Heart right ventricle (tissue), 16 donors: ENCODE measurements around the gene TTC39B. TPM values are rescaled to one million over a fixed set of nuclear protein-coding genes. Genes with fewer than 3 reads are reported as not detected.

Source experiments
- ATAC-seq, 8 donors: fragments of 200-7000 bp; cut with Tn5 transposase; one replicate each; pipeline ENCODE4 v1.9.1; 2020; ENCODE audit warnings: mild to moderate bottlenecking in 8 of 8, moderate library complexity in 8 of 8, moderate number of reproducible peaks in 1 of 8
- DNase-seq, 2 donors: peaks; one replicate each; pipeline ENCODE4 v3.0.0-alpha.2; 2020
- H3K27ac ChIP-seq, 10 donors: fragments of 200-600 bp; sonication (generic) in 2 of 10; one replicate each; pipeline versions ENCODE4 v1.5.0 to v1.8.0; 2020 to 2022; ENCODE audit warnings: mild to moderate bottlenecking in 3 of 10
- H3K27me3 ChIP-seq, 7 donors: fragments of 200-600 bp; one replicate each; pipeline ENCODE4 v1.8.0; 2021 to 2022; ENCODE audit warnings: mild to moderate bottlenecking in 2 of 7
- H3K36me3 ChIP-seq, 9 donors: fragments of 200-600 bp; sonication (generic) in 1 of 9; one replicate each; pipeline versions ENCODE4 v1.5.0 to v1.8.0; 2020 to 2022; ENCODE audit warnings: mild to moderate bottlenecking in 2 of 9
- H3K4me1 ChIP-seq, 9 donors: fragments of 200-600 bp; sonication (generic) in 1 of 9; one replicate each; pipeline versions ENCODE4 v1.5.0 to v1.8.0; 2020 to 2022; ENCODE audit warnings: mild to moderate bottlenecking in 4 of 9
- H3K4me3 ChIP-seq, 10 donors: fragments of 200-600 bp; sonication (generic) in 2 of 10; one replicate each; pipeline versions ENCODE4 v1.5.0 to v1.8.0; 2020 to 2022; ENCODE audit warnings: mild to moderate bottlenecking in 7 of 10, moderate library complexity in 2 of 10
- H3K9me3 ChIP-seq, 11 donors: fragments of 200-600 bp in 10 of 11; sonication (generic) in 2 of 11; one replicate each; pipeline versions ENCODE4 v1.5.0 to v1.8.0; 2013 to 2022; ENCODE audit warnings: mild to moderate bottlenecking in 2 of 11, control low read depth in 1 of 11, moderate library complexity in 1 of 11
- WGBS, 2 donors: extraction: QIAGEN DNeasy Blood & Tissue Kit; methylation state at CpG; one replicate each; pipeline ENCODE4 v1.1.7; 2013; ENCODE audit warnings: inconsistent platforms in 1 of 2; 5-methylcytosine and 5-hydroxymethylcytosine counted together
- intact Hi-C, 10 donors: fragments of 100-400 bp; cut with DNase I; formaldehyde crosslinking; loops; one replicate each; pipeline versions ENCODE4 v1.11.1 to v1.14.2; 2022
- polyA plus RNA-seq, 2 donors: library from polyadenylated mRNA; stranded (reverse); fragments of 200-250 nt; gene quantifications; one replicate each; pipeline ENCODE4 v1.2.3, GENCODE V29; 2013
- total RNA-seq, 10 donors: library from RNA; stranded (reverse); fragmentation: NEBNext Ultra II Directional in 3 of 10; extraction: Animal tissue kit (Norgen Biotek cat#: 25700) in 3 of 10; gene quantifications; one replicate each; pipeline versions ENCODE4 v1.2.1 to v1.2.4, GENCODE V29; 2021 to 2023
- TF ChIP-seq, protein P1 (sequence below), 9 donors: fragments of 200-600 bp; sonication (generic) in 2 of 9; IDR thresholded peaks; one replicate each; pipeline versions ENCODE4 v1.5.0 to v1.8.0; 2021 to 2022; ENCODE audit warnings: antibody characterized with exemption in 9 of 9, mild to moderate bottlenecking in 5 of 9, moderate library complexity in 1 of 9
- donor health status: Arrhythmogenic right ventricular cardiomyopathy.
- donor health status: ischemic (EF 13 %, LVEDD 7.1; RV severe dilation, severe dysfunction).
- donor health status: healthy with polysubstance abuse.
- donor health status: DM: no; HTN: yes; CAD: no.
- donor health status: DM: no; HTN: no; CAD: no.
- donor health status: ischemic (EF 25% LVEDD 6.9; RV normal size, moderate dysfunction).
- donor health status: ischemic (EF 25% LVEDD 5.7; RV mildly dilated, moderate dysfunction).
- donor health status: healthy.
- donor health status: DM: yes; HTN: yes; CAD: no.
- donor health status: Ischemic cardiomyopathy.
- donor health status: ischemic (EF 35%, LVEDD 5.7; RV mildly dilated, moderate dysfunction).
- donor health status: nonischemic (EF 11% LVEDD 7.7; RV severe dilation, severe dysfunction).
- donor health status: DM: yes; HTN: yes; CAD: no.
- donor health status: PGD.
- donor health status: ischemic (EF 29% LVEDD 5.4; RV normal size, mild dysfunction).
- donor health status: nonischemic (EF 23%, LVEDD 6.1; RV moderate dilation, normal function).

Gene TTC39B
- total and polyA plus RNA-seq, 12 donors: 0.52 to 4.3 (median 1.5) TPM

DNA sequence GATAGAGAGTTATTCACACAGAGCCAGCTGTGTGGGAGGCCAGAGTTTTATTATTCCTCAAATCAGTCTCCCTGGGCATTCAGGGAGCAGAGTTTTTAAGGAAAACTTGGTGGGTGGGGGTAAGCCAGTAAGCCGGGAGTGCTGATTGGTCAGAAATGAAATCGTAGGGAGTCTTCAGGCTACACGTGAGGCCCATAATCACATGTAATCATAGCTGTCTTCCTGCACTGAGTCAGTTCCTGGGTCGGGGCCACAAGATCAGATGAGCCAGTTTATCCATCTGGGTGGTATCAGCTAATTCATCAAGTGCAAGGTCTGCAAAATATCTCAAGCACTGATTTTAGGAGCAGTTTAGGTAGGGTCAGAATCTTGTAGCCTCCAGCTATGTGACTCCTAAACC lies 10.8 kb upstream of the TTC39B start:
- H3K4me1 ChIP-seq: no peaks in the 10 kb centered on the region
- H3K9me3 ChIP-seq: peaks cover 0 to 2% (median 0%) of the 10 kb centered on the region in 11 donors
- TF ChIP-seq, protein P1, sequence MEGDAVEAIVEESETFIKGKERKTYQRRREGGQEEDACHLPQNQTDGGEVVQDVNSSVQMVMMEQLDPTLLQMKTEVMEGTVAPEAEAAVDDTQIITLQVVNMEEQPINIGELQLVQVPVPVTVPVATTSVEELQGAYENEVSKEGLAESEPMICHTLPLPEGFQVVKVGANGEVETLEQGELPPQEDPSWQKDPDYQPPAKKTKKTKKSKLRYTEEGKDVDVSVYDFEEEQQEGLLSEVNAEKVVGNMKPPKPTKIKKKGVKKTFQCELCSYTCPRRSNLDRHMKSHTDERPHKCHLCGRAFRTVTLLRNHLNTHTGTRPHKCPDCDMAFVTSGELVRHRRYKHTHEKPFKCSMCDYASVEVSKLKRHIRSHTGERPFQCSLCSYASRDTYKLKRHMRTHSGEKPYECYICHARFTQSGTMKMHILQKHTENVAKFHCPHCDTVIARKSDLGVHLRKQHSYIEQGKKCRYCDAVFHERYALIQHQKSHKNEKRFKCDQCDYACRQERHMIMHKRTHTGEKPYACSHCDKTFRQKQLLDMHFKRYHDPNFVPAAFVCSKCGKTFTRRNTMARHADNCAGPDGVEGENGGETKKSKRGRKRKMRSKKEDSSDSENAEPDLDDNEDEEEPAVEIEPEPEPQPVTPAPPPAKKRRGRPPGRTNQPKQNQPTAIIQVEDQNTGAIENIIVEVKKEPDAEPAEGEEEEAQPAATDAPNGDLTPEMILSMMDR (IDR thresholded peaks at IDR 0.05): no peak
- 63 to 69% methylated on average over 4 of the region's 4 CpGs for WGBS, 2 donors
- no peaks in the 10 kb centered on the region for H3K36me3 ChIP-seq
- DNase-seq: no peak
- no peak for ATAC-seq
- no peaks in the 10 kb centered on the region for H3K27me3 ChIP-seq
- intact Hi-C loops: loop anchor here in 1 of 10 donors (10.0 kb wide), 2 partner anchors 57 to 177 kb away; no protein-coding TSS in a partner anchor
- H3K27ac ChIP-seq: no peak overlapping the region
- no peak overlapping the region for H3K4me3 ChIP-seq

DNA sequence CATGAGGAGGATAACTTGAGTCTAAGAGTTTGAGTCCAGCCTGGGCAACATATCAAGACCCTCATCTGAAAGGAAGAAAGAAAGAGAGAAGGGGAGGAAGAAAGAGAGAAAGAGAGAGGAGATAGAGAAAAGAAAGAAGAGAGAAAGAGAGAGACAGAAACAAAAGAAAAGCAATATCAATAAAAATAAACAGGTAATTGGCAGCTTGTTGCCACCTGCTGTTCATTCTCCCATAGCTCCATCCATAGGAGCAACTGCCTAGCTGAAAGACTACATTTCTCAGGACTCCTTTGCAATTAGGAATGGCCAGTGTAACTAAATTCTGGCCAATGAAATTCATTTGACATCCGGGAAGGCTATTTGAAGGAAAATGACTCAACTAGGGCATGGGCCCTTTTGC lies 4.6 kb upstream of the TTC39B start:
- Histone ChIP-seq H3K27me3 (peaks cover 0 to 11% (median 0%) of the 10 kb centered on the region in 7 donors), H3K36me3 (no peaks in the 10 kb centered on the region), H3K27ac (no peak overlapping the region), H3K4me3 (no peak overlapping the region), H3K4me1 (peaks cover 0 to 7% (median 4%) of the 10 kb centered on the region in 9 donors), H3K9me3 (no peaks in the 10 kb centered on the region)
- ATAC-seq (no peak), DNase-seq (no peak)
- 86 to 88% methylated on average over 1 of the region's 1 CpG for WGBS, 2 donors
- TF ChIP-seq, protein P1 (IDR thresholded peaks at IDR 0.05): no peak
- intact Hi-C loops: loop anchor here in 2 of 10 donors (5.0 to 10.0 kb wide), 3 partner anchors 63 to 183 kb away; no protein-coding TSS in a partner anchor

DNA sequence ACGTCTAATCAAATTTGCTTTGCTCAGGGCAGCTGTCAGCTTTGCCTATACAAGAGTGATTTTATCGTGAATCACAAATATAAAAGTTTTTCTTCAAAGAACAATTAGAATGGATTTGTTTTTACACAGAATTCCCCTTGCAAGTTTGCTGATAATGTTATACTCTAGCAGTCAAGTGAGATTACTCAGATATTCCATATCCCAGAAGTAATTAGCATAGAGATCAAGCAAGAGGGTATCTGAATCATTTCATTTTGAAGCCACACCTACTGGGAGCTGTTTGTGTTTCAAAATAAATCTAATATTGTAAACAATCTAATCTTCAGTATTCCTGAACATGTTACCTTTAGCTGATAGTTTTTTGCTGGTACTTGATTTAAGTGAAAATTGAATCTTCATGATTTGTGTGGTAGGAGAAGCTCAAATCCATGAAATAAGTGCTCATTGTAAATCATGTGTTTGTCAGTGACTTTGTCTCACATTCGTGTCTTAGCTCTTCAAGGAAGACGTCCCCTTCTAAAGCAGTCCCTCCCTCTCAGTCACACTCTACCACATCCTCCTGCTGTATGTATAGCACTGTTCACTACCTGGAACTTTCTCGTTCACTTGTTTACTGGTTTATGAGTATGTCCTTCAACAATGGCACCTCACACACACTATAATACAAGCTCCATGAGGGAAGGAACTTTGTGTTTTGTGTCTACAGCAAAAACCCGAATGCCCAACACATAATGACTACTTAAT lies 3.3 kb upstream of the TTC39B start:
- Histone ChIP-seq H3K4me3 (no peak overlapping the region), H3K27me3 (peaks cover 0 to 11% (median 0%) of the 10 kb centered on the region in 7 donors), H3K27ac (peak overlapping the region in 1 of 10 donors; percentile 34), H3K9me3 (no peaks in the 10 kb centered on the region), H3K36me3 (no peaks in the 10 kb centered on the region), H3K4me1 (peaks cover 0 to 17% (median 4%) of the 10 kb centered on the region in 9 donors)
- TF ChIP-seq, protein P1 (IDR thresholded peaks at IDR 0.05): no peak
- DNase-seq (no peak), ATAC-seq (no peak)
- WGBS, 2 donors: 63 to 69% methylated on average over 6 of the region's 6 CpGs
- intact Hi-C loops: loop anchor here in 2 of 10 donors (5.0 to 10.0 kb wide), 3 partner anchors 65 to 185 kb away; no protein-coding TSS in a partner anchor

- TF ChIP-seq, protein P1 (IDR thresholded peaks at IDR 0.05): no peak
- peaks cover 0 to 11% (median 0%) of the 10 kb centered on the region in 7 donors for H3K27me3 ChIP-seq
- ATAC-seq: no peak
- no peak for DNase-seq
- H3K9me3 ChIP-seq: no peaks in the 10 kb centered on the region
- H3K27ac ChIP-seq: no peak overlapping the region
- no peak overlapping the region for H3K4me3 ChIP-seq
- peaks cover 0 to 24% (median 4%) of the 10 kb centered on the region in 9 donors for H3K4me1 ChIP-seq
- intact Hi-C loops: loop anchor here in 5 of 10 donors (5.0 to 10.0 kb wide), 5 partner anchors 46 to 256 kb away; partner anchors contain the start of gene SNAPC3 (in 3 of the 5)
- 50 to 86% methylated on average over 1 of the region's 1 CpG for WGBS, 2 donors
- H3K36me3 ChIP-seq: no peaks in the 10 kb centered on the region
These were observed 1.5 kb upstream of the TTC39B start for GRCh38 chr9:15308511-15308910.
